T-helper 2 cell (primary cell): ENCODE measurements around the gene RBBP5.

Source experiments
- DNase-seq, 5 experiments: peaks; one replicate each; pipeline versions ENCODE4 v3.0.0 to v3.0.0-alpha.2; 2012 to 2022

The RBBP5 gene

GRCh38 chr1:205128050-205128449 lies 6.3 kb upstream of the RBBP5 start:
- no peak for DNase-seq

- DNase-seq, result no peak
These were observed 5.9 kb upstream of the RBBP5 start for GRCh38 chr1:205127646-205128045.

GRCh38 chr1:205124726-205125125 lies 2.9 kb upstream of the RBBP5 start:
- DNase-seq, result no peak

- DNase-seq, result peak in 1 of 5 experiments; percentile 13
These were observed 708 bp upstream of the RBBP5 start for GRCh38 chr1:205122489-205122882.

- DNase-seq, result peak in 1 of 5 experiments; percentile 17
These were observed 3.0 kb downstream of the RBBP5 start for GRCh38 chr1:205118752-205119151.

- no peak for DNase-seq
These were observed 10.4 kb downstream of the RBBP5 start for GRCh38 chr1:205111354-205111753.

GRCh38 chr1:205109711-205110110 lies 12.1 kb downstream of the RBBP5 start:
- DNase-seq, result no peak

GRCh38 chr1:205109269-205109668 lies 12.5 kb downstream of the RBBP5 start:
- DNase-seq, result no peak

GRCh38 chr1:205108464-205108863 lies 13.3 kb downstream of the RBBP5 start:
- DNase-seq, result no peak

- no peak for DNase-seq
These were observed 14.5 kb downstream of the RBBP5 start for GRCh38 chr1:205107327-205107726.

GRCh38 chr1:205102404-205102803 lies 19.4 kb downstream of the RBBP5 start:
- no peak for DNase-seq

GRCh38 chr1:205098242-205098641 lies 23.5 kb downstream of the RBBP5 start:
- DNase-seq, result no peak

- no peak for DNase-seq
These were observed 26.4 kb downstream of the RBBP5 start for GRCh38 chr1:205095422-205095821.

- no peak for DNase-seq
These were observed 30.6 kb downstream of the RBBP5 start for GRCh38 chr1:205091043-205091740.

- no peak for DNase-seq
These were observed 33.4 kb downstream of the RBBP5 start for GRCh38 chr1:205088341-205088740.

GRCh38 chr1:205084360-205084759 lies 37.4 kb downstream of the RBBP5 start, which contains the start of gene TMEM81:
Gene TMEM81 (minus strand): TSS chr1:205084460. CDS start chr1:205084320, 140 bp downstream.
- DNase-seq, result no peak

- no peak for DNase-seq
These were observed 39.3 kb downstream of the RBBP5 start for GRCh38 chr1:205082431-205082830.

GRCh38 chr1:205077934-205078311 lies 43.9 kb downstream of the RBBP5 start:
- no peak for DNase-seq

GRCh38 chr1:205077158-205077933 lies 44.4 kb downstream of the RBBP5 start:
- DNase-seq, result no peak

- DNase-seq, result no peak
These were observed 45.5 kb downstream of the RBBP5 start for GRCh38 chr1:205076245-205076761.

- no peak for DNase-seq
These were observed 46.1 kb downstream of the RBBP5 start for GRCh38 chr1:205075642-205076155.

- no peak for DNase-seq
These were observed 47.3 kb downstream of the RBBP5 start for GRCh38 chr1:205074513-205074912.

GRCh38 chr1:205074084-205074483 lies 47.7 kb downstream of the RBBP5 start:
- DNase-seq, result no peak

- no peak for DNase-seq
These were observed 48.3 kb downstream of the RBBP5 start for GRCh38 chr1:205073511-205073910.
